GM13976 (cell line): Measurements from ENCODE around the gene ADCY7.

Experiments used
- DNase-seq: peaks from one replicate; pipeline ENCODE4 v3.0.0; 2012; ENCODE audit warnings: low spot score
- CTCF ChIP-seq: IDR thresholded peaks from 2 replicates; pipeline ENCODE4 v1.5.1; 2012; ENCODE audit warnings: borderline replicate concordance, mild to moderate bottlenecking; ENCODE audit not compliant: insufficient read depth; ENCODE audit errors: extremely low read depth, missing control alignments, control extremely low read depth
- in situ Hi-C: fragments of 300-500 bp; cut with MboI; formaldehyde crosslinking; loops from one replicate; pipeline ENCODE4 v1.12.0; 2022; ENCODE audit warnings: low sequenced_read_pairs, mixed read lengths, inconsistent platforms; ENCODE audit not compliant: unreplicated experiment

ADCY7 gene

GRCh38 chr16:50326835-50327465 lies 60.6 kb downstream of the ADCY7 start:
- TF ChIP-seq CTCF: peak; percentile 36
- in situ Hi-C loops: no loop called here
- DNase-seq: peak; percentile 57

- no peak for TF ChIP-seq CTCF
- in situ Hi-C loops: no loop called here
- DNase-seq: no peak
Measured at GRCh38 chr16:50329446-50330189, 63.3 kb downstream of the ADCY7 start.

GRCh38 chr16:50331570-50331969 lies 65.2 kb downstream of the ADCY7 start:
- TF ChIP-seq CTCF: no peak
- in situ Hi-C loops: no loop called here
- no peak for DNase-seq

GRCh38 chr16:50332599-50332998 lies 66.2 kb downstream of the ADCY7 start:
- in situ Hi-C loops: no loop called here
- DNase-seq: no peak
- no peak for TF ChIP-seq CTCF

- no peak for TF ChIP-seq CTCF
- DNase-seq: no peak
- in situ Hi-C loops: no loop called here
Measured at GRCh38 chr16:50334106-50334975, 68.0 kb downstream of the ADCY7 start.

GRCh38 chr16:50335196-50335958 lies 69.0 kb downstream of the ADCY7 start:
- in situ Hi-C loops: no loop called here
- DNase-seq: no peak
- no peak for TF ChIP-seq CTCF
